ENCODE results near the gene DCDC2.
A peak's percentile ranks its signal among the peaks of the same experiment; 100 is the strongest.
"Not testable (repeated sequence)": the region's sequence is repeated elsewhere in the genome, so short reads cannot be mapped to it uniquely, and the experiment has no call there.

Gene DCDC2

DNA sequence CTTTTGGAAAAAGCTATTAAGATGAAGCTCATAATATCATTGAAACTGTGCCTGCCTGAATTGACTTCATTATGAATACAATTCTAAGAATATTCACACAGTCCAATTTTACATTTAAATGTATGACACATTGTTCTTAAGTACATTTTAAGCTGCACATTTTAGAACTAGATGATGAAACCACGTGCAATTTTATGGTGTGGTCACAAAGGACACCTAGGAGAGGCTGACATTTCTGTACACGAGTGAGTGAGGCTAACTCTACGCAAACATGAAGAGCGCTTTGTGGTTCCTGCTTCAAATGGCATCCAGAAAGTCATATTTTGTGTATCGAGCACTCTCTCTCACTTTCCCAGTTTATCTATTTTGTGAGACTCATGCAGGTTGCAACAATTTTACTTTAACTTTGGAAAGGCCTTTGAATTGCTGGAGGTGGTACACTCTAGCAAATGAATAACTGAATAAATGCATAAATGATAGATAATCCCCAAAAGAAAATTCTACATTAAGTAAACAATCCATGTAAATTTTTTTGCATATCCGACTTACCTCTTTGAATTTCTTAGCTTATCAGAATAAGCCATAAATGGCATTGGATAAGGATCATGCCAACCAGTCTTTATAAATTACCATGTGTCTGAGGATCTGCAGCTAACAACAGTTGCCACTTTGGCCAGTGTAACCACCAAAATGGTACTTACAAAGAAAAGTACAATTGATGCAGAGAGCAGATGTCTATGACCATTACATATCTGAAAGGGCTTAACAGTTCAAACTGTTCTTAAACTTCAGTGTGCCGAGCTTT lies 134.5 kb downstream of the DCDC2 start:
- no peak for TF ChIP-seq CTCF (IDR thresholded peaks at IDR 0.05; ENCODE audit: low read depth, low read length, missing control alignments)
- H3K4me3 ChIP-seq (replicated peaks; ENCODE audit: low read depth, low read length): no peak overlapping the region
- DNase-seq (ENCODE audit: extremely low read depth, low read depth): no peak

DNA sequence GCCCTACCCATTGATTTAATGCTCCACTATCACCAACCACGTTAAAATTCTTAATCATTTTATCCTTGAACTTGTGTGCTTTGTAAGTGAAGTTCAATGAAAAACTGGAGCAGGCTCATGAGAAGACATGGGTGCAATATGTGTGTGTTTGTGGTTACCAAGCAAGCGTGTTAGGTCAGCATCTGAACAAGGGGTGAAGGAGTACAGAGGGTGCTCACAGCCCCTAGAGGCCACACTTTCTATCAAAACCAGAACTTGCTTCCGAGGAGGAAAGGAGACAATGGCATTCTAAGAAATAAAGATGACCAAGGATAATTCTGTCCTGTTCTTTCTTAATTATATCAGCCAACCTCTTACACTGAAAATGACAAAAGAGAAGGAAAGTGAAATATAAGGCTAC lies 138.2 kb downstream of the DCDC2 start:
- no peak for TF ChIP-seq CTCF (IDR thresholded peaks at IDR 0.05; ENCODE audit: low read depth, low read length, missing control alignments)
- no peak for DNase-seq (ENCODE audit: extremely low read depth, low read depth)
- H3K4me3 ChIP-seq (replicated peaks; ENCODE audit: low read depth, low read length): no peak overlapping the region

- no peak overlapping the region for H3K4me3 ChIP-seq (replicated peaks; ENCODE audit: low read depth, low read length)
- no peak for TF ChIP-seq CTCF (IDR thresholded peaks at IDR 0.05; ENCODE audit: low read depth, low read length, missing control alignments)
- DNase-seq (ENCODE audit: extremely low read depth, low read depth): no peak
These were observed 142.9 kb downstream of the DCDC2 start for GRCh38 chr6:24214984-24215383.

DNA sequence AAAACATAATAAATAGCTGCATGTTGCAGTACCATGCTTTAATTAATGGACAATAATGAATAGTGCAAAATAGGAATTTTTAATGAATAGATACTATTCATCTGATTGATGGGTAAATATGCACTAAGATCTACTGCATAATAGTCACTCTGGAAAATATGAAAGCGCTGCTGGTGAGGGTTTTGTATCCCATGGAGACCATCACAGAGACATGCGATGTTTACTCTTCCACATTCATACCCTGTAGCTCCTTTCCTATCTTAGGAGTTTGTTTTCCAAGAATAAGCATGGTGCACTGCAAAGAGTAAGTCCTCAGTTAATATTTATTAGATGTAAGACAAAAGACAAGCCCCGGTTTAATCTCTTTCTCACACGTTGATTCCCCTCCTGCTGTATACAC lies 150.4 kb downstream of the DCDC2 start:
- no peak overlapping the region for H3K4me3 ChIP-seq (replicated peaks; ENCODE audit: low read depth, low read length)
- TF ChIP-seq CTCF (IDR thresholded peaks at IDR 0.05; ENCODE audit: low read depth, low read length, missing control alignments): no peak
- no peak for DNase-seq (ENCODE audit: extremely low read depth, low read depth)

- H3K4me3 ChIP-seq (replicated peaks; ENCODE audit: low read depth, low read length): no peak overlapping the region
- peak; percentile 39 for TF ChIP-seq CTCF (IDR thresholded peaks at IDR 0.05; ENCODE audit: low read depth, low read length, missing control alignments)
- DNase-seq (ENCODE audit: extremely low read depth, low read depth): peak; percentile 14
These were observed 152.8 kb downstream of the DCDC2 start for GRCh38 chr6:24205020-24205492.

- H3K4me3 ChIP-seq (replicated peaks; ENCODE audit: low read depth, low read length); DNase-seq (ENCODE audit: extremely low read depth, low read depth): not testable (repeated sequence)
These were observed 153.7 kb downstream of the DCDC2 start for GRCh38 chr6:24204113-24204512.

- no peak for TF ChIP-seq CTCF (IDR thresholded peaks at IDR 0.05; ENCODE audit: low read depth, low read length, missing control alignments)
- no peak overlapping the region for H3K4me3 ChIP-seq (replicated peaks; ENCODE audit: low read depth, low read length)
- no peak for DNase-seq (ENCODE audit: extremely low read depth, low read depth)
These were observed 160.0 kb downstream of the DCDC2 start for GRCh38 chr6:24197892-24198291.
